Posterior vena cava (tissue), 2 donors: ENCODE measurements around the gene FXYD6. TPM values are rescaled to one million over a fixed set of nuclear protein-coding genes. Genes with fewer than 3 reads are reported as not detected.

ENCODE experiments used
- DNase-seq: peaks from one replicate; pipeline ENCODE4 v3.0.0-alpha.2; 2020; ENCODE audit warnings: low spot score
- intact Hi-C, 2 donors: fragments of 100-400 bp; cut with DNase I; formaldehyde crosslinking; loops; one replicate each; pipeline versions ENCODE4 v1.14.1 to v1.14.2; 2022 to 2023
- total RNA-seq, 2 donors: library from RNA; stranded (reverse); fragmentation: NEBNext Ultra II Directional; extraction: Animal tissue kit (Norgen Biotek cat#: 25700); gene quantifications; one replicate each; pipeline ENCODE4 v1.2.1, GENCODE V29; 2021
- donor health status: DM: yes; HTN: yes; CAD: no.
- donor health status: DM: yes; HTN: yes; CAD: no.

FXYD6 gene
- total RNA-seq, 2 donors from 2014 or later: 62.8 to 107 TPM

- intact Hi-C loops: no loop called here
- peak; percentile 17 for DNase-seq
Measured at GRCh38 chr11:117912497-117912896, 36.0 kb upstream of the FXYD6 start.

DNA sequence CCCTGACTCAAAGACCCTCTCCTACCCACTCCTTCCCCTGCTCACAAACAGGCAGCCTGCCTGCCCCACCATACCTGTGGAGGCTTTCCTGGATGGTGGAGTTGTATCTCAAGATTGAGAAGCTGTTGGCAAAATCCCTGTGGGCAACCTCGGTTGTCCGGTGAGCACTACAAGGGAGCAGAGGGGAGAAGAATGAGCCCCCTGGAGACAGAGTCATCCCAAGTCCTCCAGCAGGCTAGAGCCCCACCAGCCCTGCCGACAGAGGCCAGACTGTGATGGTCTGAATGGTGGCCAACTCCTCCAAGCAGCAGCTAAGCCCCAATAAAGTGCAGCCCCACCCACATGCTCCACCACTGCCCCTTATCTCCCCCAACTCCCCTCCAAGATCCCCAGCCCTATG lies 35.2 kb upstream of the FXYD6 start:
- intact Hi-C loops: no loop called here
- peak; percentile 45 for DNase-seq

DNA sequence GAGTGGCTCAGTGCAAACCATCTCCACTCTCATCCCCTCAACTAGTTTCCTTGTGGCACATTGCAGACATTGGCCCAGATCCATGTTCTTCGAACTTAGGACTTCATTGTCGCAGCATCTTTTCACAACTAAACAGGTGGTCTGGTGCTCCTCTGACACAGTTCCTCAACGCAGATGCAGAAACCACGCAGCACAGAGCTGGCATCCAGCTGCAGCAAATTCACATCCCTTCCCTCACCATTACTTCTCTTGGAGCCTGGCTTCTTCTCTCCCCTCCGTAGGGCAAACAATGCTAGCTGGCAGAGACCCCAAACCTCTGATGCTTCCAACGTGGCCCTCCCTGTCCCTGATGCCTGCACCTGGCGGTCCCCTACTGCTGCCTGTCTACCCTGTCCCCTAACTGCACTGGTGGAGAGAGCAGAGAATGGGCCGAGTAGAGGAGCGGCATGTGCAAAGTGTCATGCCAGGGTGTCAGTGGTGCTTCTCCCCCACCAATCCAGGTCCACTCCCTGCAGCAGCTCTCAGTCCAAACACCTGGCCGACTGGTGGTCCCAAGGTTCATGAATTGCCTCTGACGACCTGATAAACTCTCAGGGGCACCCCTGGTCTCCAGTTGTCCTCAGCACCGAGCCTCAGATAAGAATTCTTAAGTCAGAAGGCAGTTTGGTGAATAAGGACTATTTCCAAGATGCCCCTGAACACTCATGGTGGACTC lies 34.6 kb upstream of the FXYD6 start:
- peak; percentile 34 for DNase-seq

GRCh38 chr11:117910525-117910924 lies 34.1 kb upstream of the FXYD6 start:
- intact Hi-C loops: no loop called here
- peak; percentile 62 for DNase-seq

More for the DNA sequence above, 34.6 kb upstream of the FXYD6 start:
- intact Hi-C loops: no loop called here

DNA sequence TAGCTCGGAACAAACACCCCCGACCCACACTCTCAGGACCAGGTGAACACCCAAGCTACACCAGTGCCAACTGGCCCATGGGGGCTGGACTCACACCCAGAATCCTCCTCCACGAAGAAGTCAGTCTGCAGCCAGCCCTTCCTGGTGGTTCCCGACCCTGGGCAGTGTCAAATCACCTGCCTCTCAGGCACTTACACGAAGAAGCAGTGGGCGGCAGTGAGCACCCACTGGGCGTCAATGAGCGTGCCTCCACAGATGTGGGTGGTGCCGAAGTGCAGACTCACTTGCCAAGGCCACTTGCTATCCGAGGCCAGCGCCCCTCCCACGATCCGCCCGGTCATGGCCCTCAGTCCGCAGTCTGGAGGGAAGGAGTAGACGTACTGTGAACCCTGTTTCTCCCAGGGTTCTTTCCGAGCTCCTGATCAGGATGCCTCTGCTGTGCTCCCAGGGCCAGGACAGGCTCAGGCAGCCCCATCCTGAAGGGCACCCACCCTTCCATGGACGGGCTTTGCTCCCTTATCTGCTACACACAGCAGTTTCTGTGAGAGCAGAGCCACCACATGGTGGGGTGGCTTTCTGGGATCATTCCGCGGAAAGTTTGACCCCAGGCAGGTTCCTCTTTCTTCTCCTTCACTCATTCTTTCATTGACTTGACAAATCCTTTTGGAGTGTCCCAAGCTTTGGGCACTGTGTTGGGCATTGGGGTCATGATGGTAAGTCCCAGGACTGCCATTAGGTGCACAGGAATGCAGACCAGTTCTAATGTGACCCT lies 33.3 kb upstream of the FXYD6 start:
- intact Hi-C loops: no loop called here
- DNase-seq: peak; percentile 67

GRCh38 chr11:117908959-117909610 lies 32.6 kb upstream of the FXYD6 start:
- DNase-seq: no peak
- intact Hi-C loops: no loop called here

DNA sequence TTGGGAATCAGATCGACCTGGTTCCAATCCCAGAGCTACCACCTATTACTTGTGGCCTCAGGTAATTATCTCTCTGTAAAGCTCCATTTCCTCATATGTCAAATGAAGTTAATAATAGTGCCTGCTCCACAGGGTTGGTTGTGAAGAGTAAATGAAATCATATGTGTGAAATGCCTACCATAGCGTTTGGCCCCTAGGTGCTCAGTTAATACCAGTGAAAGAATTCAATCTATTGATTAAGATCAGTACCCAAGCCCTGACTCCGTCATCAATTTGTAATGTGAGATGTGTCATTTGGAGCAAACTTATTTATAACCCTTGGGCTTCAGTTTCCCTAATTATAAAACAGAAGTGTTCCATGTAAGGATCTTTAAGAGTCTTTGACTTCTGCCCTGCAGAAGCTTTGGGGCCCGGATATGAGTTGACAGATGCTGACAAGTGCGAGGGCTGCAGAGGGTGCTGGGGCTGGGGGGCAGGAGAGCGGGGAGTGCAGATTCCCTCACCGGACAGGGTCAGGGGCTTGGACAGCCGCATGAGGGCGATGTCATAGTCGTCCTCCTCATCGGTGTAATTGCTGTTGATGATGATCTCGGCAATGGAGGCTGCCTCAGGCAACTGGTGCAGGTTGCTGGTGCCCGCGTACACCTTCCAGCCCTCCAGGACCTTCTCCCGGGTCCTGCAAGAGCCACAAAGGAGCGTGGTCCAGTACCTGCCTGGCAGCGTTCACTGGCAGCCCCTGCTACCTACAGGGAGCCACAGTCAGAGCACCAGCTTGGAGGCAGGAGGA lies 31.8 kb upstream of the FXYD6 start:
- intact Hi-C loops: no loop called here
- DNase-seq: peak; percentile 43

DNA sequence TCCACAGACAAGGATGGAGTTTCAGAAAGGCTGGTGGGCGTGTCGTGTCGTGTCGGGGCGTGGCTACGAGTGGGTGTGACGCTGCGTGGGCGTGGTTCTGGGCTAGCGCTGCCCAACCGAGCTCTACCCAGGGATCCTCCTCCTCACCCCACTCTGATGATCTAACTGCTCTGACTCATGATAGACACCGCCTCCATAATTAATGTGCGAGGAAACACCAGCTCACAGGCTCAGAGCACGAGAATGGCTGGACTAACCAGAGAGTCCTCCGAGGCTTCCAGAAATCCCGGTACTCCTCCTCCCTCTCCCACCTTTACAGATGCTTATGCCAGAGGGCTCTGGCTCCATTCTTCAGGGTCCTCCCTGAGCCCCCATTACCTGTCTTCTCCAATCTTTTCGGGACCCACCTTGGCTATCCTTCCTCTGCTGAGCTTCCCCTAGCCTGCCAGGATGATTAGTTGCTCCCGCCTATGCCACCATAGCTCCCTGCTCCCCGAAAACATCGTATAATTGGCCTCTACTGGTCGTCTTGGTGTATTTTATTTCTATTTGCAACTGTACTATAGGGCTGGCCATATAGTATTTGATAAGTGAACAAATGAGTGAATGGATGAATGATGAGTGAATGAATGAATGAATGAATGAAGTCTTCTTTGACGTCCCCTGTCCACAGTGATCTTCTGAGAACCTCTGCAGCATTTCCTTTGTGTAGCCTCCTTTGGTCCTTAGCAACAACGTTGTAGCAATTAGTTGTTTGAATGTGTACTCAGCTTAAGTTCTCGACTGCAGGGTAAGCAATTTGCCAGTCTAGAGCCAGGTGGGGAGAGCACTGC lies 31.0 kb upstream of the FXYD6 start:
- intact Hi-C loops: no loop called here
- DNase-seq: peak; percentile 96

- intact Hi-C loops: no loop called here
- no peak for DNase-seq
Measured at GRCh38 chr11:117906710-117907109, 30.3 kb upstream of the FXYD6 start.

GRCh38 chr11:117906126-117906525 lies 29.7 kb upstream of the FXYD6 start:
- DNase-seq: no peak

GRCh38 chr11:117905524-117905923 lies 29.1 kb upstream of the FXYD6 start:
- intact Hi-C loops: no loop called here
- peak; percentile 13 for DNase-seq

More at GRCh38 chr11:117906126-117906525, 29.7 kb upstream of the FXYD6 start:
- intact Hi-C loops: no loop called here

DNA sequence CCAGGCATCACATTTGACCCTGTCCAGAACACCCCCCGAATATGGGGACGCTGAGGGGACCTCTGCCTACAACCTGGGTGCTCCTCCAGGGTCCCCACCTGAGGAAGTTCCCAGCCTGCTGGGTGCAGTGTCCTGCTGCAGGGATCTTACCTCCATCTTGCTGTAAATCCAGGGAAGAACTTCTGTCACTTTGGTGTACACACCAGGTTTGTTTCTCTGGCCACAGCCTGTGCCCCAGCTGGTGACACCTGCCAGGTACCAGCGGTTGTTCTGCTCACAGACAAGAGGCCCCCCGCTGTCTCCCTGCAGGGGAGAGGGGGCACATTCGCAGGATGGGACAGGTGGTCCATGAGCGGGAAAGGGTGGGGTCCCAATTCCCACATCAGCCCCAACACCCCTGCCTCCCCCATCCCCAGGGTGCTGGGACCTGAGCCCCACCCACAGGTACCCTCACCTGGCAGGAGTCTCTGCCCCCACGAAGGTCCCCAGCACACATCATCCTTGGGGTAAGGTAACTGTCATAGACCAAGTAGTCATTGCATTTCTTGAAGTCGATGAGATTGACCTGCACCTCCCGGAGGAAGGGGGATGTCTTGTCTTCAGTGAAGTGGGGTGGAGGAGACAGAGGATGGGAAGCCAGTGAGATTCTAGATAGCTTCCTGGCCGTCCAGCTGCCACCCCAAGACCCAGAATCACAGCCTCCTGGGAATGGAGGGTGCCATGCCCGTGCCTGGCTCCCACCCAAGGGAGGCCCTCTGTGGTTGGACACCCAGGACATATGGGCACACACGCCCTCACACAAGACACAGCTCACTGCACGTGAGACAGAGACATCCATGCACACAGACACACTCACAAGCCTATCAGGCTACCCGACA lies 27.3 kb upstream of the FXYD6 start:
- intact Hi-C loops: loop anchor here in 1 of 2 donors (5.0 kb wide), 1 partner anchor 61 kb away; no protein-coding TSS in a partner anchor
- peak; percentile 56 for DNase-seq

- intact Hi-C loops: loop anchor here in 1 of 2 donors (5.0 kb wide), 1 partner anchor 60 kb away; no protein-coding TSS in a partner anchor
- peak; percentile 58 for DNase-seq
Measured at GRCh38 chr11:117902001-117902845, 25.8 kb upstream of the FXYD6 start.

DNA sequence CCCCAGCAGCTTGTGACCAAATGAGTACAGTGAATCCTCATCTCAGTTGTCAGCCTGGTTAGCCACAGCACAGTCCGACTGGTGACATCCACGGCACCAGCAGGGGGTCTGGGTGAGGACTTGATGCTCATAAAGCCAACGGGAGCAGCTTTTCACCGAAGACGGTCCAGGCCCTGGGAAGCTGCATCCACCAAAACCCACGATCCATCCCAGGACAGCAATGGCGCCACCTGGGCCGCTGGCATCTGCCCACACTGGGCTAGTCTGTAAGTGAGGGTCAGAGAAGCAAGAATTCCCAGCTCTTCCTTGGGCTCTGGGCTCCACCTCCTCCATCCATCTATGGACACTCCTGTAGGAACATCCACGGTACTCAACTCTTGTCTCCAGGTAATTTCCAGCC lies 25.1 kb upstream of the FXYD6 start:
- DNase-seq: peak; percentile 55

DNA sequence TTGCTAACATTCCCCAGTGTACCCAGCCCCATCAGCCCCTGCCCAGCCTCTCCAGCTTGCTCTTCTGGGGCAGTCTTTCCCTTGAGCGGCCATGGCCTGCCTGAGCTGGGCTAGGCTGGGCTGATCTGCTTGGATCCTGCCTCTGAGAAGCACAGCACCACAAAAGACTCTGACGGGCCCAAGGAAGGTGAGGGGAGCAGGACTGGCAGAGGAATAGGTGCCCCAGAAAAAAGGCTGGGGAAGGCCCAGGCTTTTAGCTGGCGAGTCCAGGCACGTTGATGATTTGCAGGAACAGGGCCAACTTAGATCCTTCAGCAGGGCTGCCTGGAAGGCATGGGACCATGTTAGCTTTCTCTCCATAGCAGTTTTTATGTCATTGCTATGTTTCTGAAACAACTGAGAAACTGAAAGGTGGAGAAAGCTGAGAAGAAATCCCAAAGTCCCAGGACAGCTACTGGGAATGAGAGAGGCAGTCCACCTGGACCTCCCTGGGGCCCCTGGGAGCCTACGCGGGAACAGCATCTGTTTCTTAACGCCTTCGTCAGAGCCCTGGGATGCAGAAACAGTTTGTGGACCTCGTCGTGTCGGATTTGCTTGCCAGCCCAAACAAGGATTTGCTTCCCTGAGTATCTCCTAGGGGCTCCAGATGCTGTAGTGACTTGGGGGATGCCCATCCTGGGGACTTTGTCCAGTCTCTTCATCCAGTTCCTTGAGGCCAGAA lies 24.4 kb upstream of the FXYD6 start:
- intact Hi-C loops: loop anchor here in 1 of 2 donors (5.0 kb wide), 1 partner anchor 59 kb away; no protein-coding TSS in a partner anchor
- peak; percentile 54 for DNase-seq

More for the DNA sequence above, 25.1 kb upstream of the FXYD6 start:
- intact Hi-C loops: loop anchor here in 1 of 2 donors (5.0 kb wide), 1 partner anchor 59 kb away; no protein-coding TSS in a partner anchor
